Progenitor cell of endocrine pancreas (in vitro differentiated cells): ENCODE results near the gene SLFN5. TPM values are rescaled to one million over a fixed set of nuclear protein-coding genes. Genes with fewer than 3 reads are reported as not detected.
"Not testable (repeated sequence)": the region's sequence is repeated elsewhere in the genome, so short reads cannot be mapped to it uniquely, and the experiment has no call there.

Experiments used
- DNase-seq: peaks from one replicate; pipeline ENCODE4 v3.0.0; 2021; ENCODE audit warnings: low spot score; ENCODE audit not compliant: unreplicated experiment
- H3K27ac Mint-ChIP-seq: 2 replicates; pipeline ENCODE4 v1.8.0; 2021; ENCODE audit warnings: mild to moderate bottlenecking, moderate library complexity, mixed read lengths
- H3K27me3 Mint-ChIP-seq: 2 replicates; pipeline ENCODE4 v1.8.0; 2021; ENCODE audit warnings: mixed read lengths
- H3K36me3 Mint-ChIP-seq: 2 replicates; pipeline ENCODE4 v1.8.0; 2022; ENCODE audit warnings: mixed read lengths; ENCODE audit not compliant: insufficient read depth
- H3K4me1 Mint-ChIP-seq: 2 replicates; pipeline ENCODE4 v1.8.0; 2021; ENCODE audit warnings: low read depth, mixed read lengths
- H3K4me3 Mint-ChIP-seq: 2 replicates; pipeline ENCODE4 v1.8.0; 2021; ENCODE audit warnings: low read depth, mild to moderate bottlenecking, moderate library complexity, mixed read lengths
- H3K9me3 Mint-ChIP-seq: 2 replicates; pipeline ENCODE4 v1.8.0; 2021; ENCODE audit warnings: low read depth, mixed read lengths
- total RNA-seq: library from RNA; stranded (reverse); gene quantifications from 2 replicates; pipeline ENCODE4 v1.2.1, GENCODE V29; 2021
- TF ChIP-seq, protein P1 (sequence below): fragments of 200-600 bp; sonication (generic); IDR thresholded peaks from one replicate; pipeline ENCODE4 v1.5.0; 2021; ENCODE audit warnings: antibody characterized with exemption, mild to moderate bottlenecking; ENCODE audit not compliant: unreplicated experiment

The SLFN5 gene
- total RNA-seq, 1 donor from 2014 or later: 13.1 TPM

DNA sequence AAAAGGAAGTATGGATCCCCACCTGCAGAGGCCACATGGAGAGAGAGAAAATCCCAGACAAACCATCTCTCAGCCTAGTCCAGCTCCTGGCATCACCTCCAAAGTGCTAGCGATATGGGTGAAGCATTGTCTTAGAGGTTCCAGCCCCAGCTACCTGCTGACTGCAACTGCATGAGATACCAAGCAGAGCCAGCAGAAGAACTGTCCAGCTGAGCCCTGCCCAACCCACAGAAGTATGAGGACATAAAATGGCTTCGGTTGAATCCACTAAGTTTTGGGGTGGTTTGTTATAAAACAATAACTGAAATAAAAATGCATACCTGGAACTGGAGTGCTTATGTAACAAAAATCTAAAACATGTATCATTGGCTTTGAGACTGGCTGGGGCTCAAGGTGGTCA is 20.4 kb upstream of the SLFN5 start:
- no peaks in the 10 kb centered on the region for H3K36me3 Mint-ChIP-seq
- TF ChIP-seq, protein P1, sequence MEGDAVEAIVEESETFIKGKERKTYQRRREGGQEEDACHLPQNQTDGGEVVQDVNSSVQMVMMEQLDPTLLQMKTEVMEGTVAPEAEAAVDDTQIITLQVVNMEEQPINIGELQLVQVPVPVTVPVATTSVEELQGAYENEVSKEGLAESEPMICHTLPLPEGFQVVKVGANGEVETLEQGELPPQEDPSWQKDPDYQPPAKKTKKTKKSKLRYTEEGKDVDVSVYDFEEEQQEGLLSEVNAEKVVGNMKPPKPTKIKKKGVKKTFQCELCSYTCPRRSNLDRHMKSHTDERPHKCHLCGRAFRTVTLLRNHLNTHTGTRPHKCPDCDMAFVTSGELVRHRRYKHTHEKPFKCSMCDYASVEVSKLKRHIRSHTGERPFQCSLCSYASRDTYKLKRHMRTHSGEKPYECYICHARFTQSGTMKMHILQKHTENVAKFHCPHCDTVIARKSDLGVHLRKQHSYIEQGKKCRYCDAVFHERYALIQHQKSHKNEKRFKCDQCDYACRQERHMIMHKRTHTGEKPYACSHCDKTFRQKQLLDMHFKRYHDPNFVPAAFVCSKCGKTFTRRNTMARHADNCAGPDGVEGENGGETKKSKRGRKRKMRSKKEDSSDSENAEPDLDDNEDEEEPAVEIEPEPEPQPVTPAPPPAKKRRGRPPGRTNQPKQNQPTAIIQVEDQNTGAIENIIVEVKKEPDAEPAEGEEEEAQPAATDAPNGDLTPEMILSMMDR: no peak
- H3K27me3 Mint-ChIP-seq: peaks cover 8% of the 10 kb centered on the region
- H3K4me1 Mint-ChIP-seq: no peaks in the 10 kb centered on the region
- H3K4me3 Mint-ChIP-seq: no peak overlapping the region
- no peak for DNase-seq
- no peaks in the 10 kb centered on the region for H3K9me3 Mint-ChIP-seq
- H3K27ac Mint-ChIP-seq: no peak overlapping the region

- Mint-ChIP-seq H3K27ac (no peak overlapping the region), H3K9me3 (no peaks in the 10 kb centered on the region), H3K4me1 (no peaks in the 10 kb centered on the region), H3K4me3 (no peak overlapping the region), H3K36me3 (no peaks in the 10 kb centered on the region), H3K27me3 (peaks cover 8% of the 10 kb centered on the region)
- TF ChIP-seq, protein P1: no peak
- no peak for DNase-seq
Observed at GRCh38 chr17:35224436-35224835, 18.4 kb upstream of the SLFN5 start.

GRCh38 chr17:35227546-35227945 is 15.3 kb upstream of the SLFN5 start:
- TF ChIP-seq, protein P1: no peak
- no peaks in the 10 kb centered on the region for H3K36me3 Mint-ChIP-seq
- H3K4me3 Mint-ChIP-seq: no peak overlapping the region
- DNase-seq: no peak
- H3K4me1 Mint-ChIP-seq: no peaks in the 10 kb centered on the region
- H3K9me3 Mint-ChIP-seq: no peaks in the 10 kb centered on the region
- no peak overlapping the region for H3K27ac Mint-ChIP-seq
- H3K27me3 Mint-ChIP-seq: peaks cover 14% of the 10 kb centered on the region

GRCh38 chr17:35229638-35230037 is 13.2 kb upstream of the SLFN5 start:
- no peak overlapping the region for H3K4me3 Mint-ChIP-seq
- no peak overlapping the region for H3K27ac Mint-ChIP-seq
- no peaks in the 10 kb centered on the region for H3K9me3 Mint-ChIP-seq
- TF ChIP-seq, protein P1: no peak
- H3K27me3 Mint-ChIP-seq: peaks cover 11% of the 10 kb centered on the region
- H3K36me3 Mint-ChIP-seq: no peaks in the 10 kb centered on the region
- DNase-seq: no peak
- no peaks in the 10 kb centered on the region for H3K4me1 Mint-ChIP-seq

- not testable (repeated sequence) for DNase-seq, H3K36me3 Mint-ChIP-seq, H3K9me3 Mint-ChIP-seq, H3K4me3 Mint-ChIP-seq, H3K27ac Mint-ChIP-seq, H3K4me1 Mint-ChIP-seq
- peaks cover 15% of the 10 kb centered on the region for H3K27me3 Mint-ChIP-seq
Observed at GRCh38 chr17:35234315-35234714, 8.6 kb upstream of the SLFN5 start.

DNA sequence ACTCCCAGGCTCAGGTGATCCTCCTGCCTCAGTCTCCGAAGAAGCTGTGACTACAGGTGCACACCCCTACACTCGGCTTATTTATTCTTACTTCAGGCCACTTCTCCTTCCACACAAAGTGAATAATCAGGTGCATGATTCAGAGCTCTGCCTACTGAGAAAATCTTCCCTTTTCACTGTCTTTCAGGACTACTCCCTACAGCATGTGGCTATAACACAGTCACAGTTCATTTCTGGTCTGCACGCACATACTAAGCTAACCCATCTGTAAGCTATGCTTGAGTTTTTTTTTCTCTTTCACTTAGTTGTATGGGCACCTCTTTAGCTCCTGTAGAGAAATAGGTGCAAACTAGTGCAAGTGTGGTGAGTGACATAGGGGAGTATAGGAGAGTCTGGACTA is 7.6 kb upstream of the SLFN5 start:
- TF ChIP-seq, protein P1: no peak
- no peak overlapping the region for H3K27ac Mint-ChIP-seq
- no peak overlapping the region for H3K4me3 Mint-ChIP-seq
- H3K9me3 Mint-ChIP-seq: no peaks in the 10 kb centered on the region
- DNase-seq: no peak
- peaks cover 3% of the 10 kb centered on the region for H3K4me1 Mint-ChIP-seq
- peaks cover 12% of the 10 kb centered on the region for H3K27me3 Mint-ChIP-seq
- H3K36me3 Mint-ChIP-seq: peaks cover 2% of the 10 kb centered on the region
